ENCODE measurements around the gene IFI27.
A peak's percentile ranks its signal among the peaks of the same experiment; 100 is the strongest.
"Not testable (repeated sequence)": the region's sequence is repeated elsewhere in the genome, so short reads cannot be mapped to it uniquely, and the experiment has no call there.

IFI27 gene

GRCh38 chr14:94143711-94144110 lies 33.2 kb downstream of the IFI27 start:
- FAIRE-seq (no peak), DNase-seq (ENCODE audit: extremely low spot score, insufficient read length, low read depth) (no peak)

GRCh38 chr14:94144765-94145164 lies 34.2 kb downstream of the IFI27 start:
- FAIRE-seq = no peak
- DNase-seq (ENCODE audit: extremely low spot score, insufficient read length, low read depth) = no peak

- DNase-seq (ENCODE audit: extremely low spot score, insufficient read length, low read depth) = no peak
- FAIRE-seq = no peak
Observed at GRCh38 chr14:94145902-94146527, 35.5 kb downstream of the IFI27 start.

- FAIRE-seq = no peak
- DNase-seq (ENCODE audit: extremely low spot score, insufficient read length, low read depth) = no peak
Observed at GRCh38 chr14:94152676-94153075, 42.1 kb downstream of the IFI27 start.

- DNase-seq (ENCODE audit: extremely low spot score, insufficient read length, low read depth) (no peak), FAIRE-seq (no peak)
Observed at GRCh38 chr14:94153750-94154342, 43.3 kb downstream of the IFI27 start.

- not testable (repeated sequence) for DNase-seq (ENCODE audit: extremely low spot score, insufficient read length, low read depth); FAIRE-seq
Observed at GRCh38 chr14:94156143-94156542, 45.6 kb downstream of the IFI27 start.

GRCh38 chr14:94157197-94157596 lies 46.7 kb downstream of the IFI27 start:
- DNase-seq (ENCODE audit: extremely low spot score, insufficient read length, low read depth) (no peak), FAIRE-seq (no peak)

- DNase-seq (ENCODE audit: extremely low spot score, insufficient read length, low read depth) (no peak), FAIRE-seq (no peak)
Observed at GRCh38 chr14:94158239-94158883, 47.8 kb downstream of the IFI27 start.

- no peak for DNase-seq (ENCODE audit: extremely low spot score, insufficient read length, low read depth)
- FAIRE-seq = no peak
Observed at GRCh38 chr14:94161058-94161457, 50.5 kb downstream of the IFI27 start.

GRCh38 chr14:94161981-94162380 lies 51.4 kb downstream of the IFI27 start:
- no peak for DNase-seq (ENCODE audit: extremely low spot score, insufficient read length, low read depth)
- FAIRE-seq = peak; percentile 72

- DNase-seq (ENCODE audit: extremely low spot score, insufficient read length, low read depth) (no peak), FAIRE-seq (no peak)
Observed at GRCh38 chr14:94162466-94162865, 51.9 kb downstream of the IFI27 start.

- FAIRE-seq = no peak
- DNase-seq (ENCODE audit: extremely low spot score, insufficient read length, low read depth) = no peak
Observed at GRCh38 chr14:94163796-94164195, 53.3 kb downstream of the IFI27 start.

GRCh38 chr14:94164685-94165431 lies 54.3 kb downstream of the IFI27 start:
- DNase-seq (ENCODE audit: extremely low spot score, insufficient read length, low read depth) = no peak
- FAIRE-seq = no peak

- no peak for DNase-seq (ENCODE audit: extremely low spot score, insufficient read length, low read depth)
- FAIRE-seq = no peak
Observed at GRCh38 chr14:94165744-94166143, 55.2 kb downstream of the IFI27 start.

All from GM18507 (cell line).